Measurements from ENCODE around the gene HOOK2. TPM values are rescaled to one million over a fixed set of nuclear protein-coding genes. Genes with fewer than 3 reads are reported as not detected.

The HOOK2 gene
- total and polyA plus RNA-seq, 2 of the 13 experiments (the other 11 are each of a cell fraction or from before 2014, with no cell fraction given) = 9.2 to 12.9 TPM

- DNase-seq (ENCODE audit: low spot score) (no peak), ATAC-seq (no peak), FAIRE-seq (no peak)
- Histone ChIP-seq H2AFZ (ENCODE audit: low read length) (no peak overlapping the region), H3K27me3 (ENCODE audit: control insufficient read depth in 1 of 2, insufficient read depth in 2 of 2, low read length in 2 of 2) (no peaks in the 10 kb centered on the region), H3K27ac (ENCODE audit: extremely low read length, insufficient read depth, low read length) (no peak overlapping the region), H3K9me3 (ENCODE audit: low read length) (no peaks in the 10 kb centered on the region), H3K4me1 (ENCODE audit: insufficient read depth, low read length) (peaks cover 7% of the 10 kb centered on the region), H3K79me2 (ENCODE audit: insufficient read depth, low read length) (no peaks in the 10 kb centered on the region), H3K36me3 (replicated peaks in 1 of 2; ENCODE audit: control insufficient read depth in 1 of 2, insufficient read depth in 2 of 2, low read length in 2 of 2) (no peaks in the 10 kb centered on the region), H3K4me2 (ENCODE audit: low read depth, low read length) (no peak overlapping the region), H4K20me1 (ENCODE audit: insufficient read depth, low read length) (no peaks in the 10 kb centered on the region), H3K4me3 (replicated peaks in 1 of 3; ENCODE audit: insufficient read depth in 1 of 3, low read depth in 2 of 3, low read length in 3 of 3) (no peak overlapping the region), H3K9ac (ENCODE audit: insufficient read depth, low read depth, low read length) (no peak overlapping the region)
- BruUV-seq (replicated peaks) = no TSS peak
- ChIA-PET POLR2A (no interaction called here), CTCF (ENCODE audit: low intra/inter-chr PET ratio, low total read pairs) (no interaction called here)
- intact Hi-C loops (cut with micrococcal nuclease; ENCODE audit: unreplicated experiment) = no loop called here
- WGBS (ENCODE audit: low lambda C conversion rate) = 95% methylated on average over 37 of the region's 37 CpGs
- in situ Hi-C loops (cut with HindIII; ENCODE audit: extremely low pct_ligation_motif_present, low pct_unique_long_range_greater_than_20kb) = loop anchor here (5.0 kb wide), 2 partner anchors 33 to 68 kb away; partner anchors contain the start of genes MAST1, PRDX2 and THSD8
- TF ChIP-seq ZNF660 (CRISPR knock-in tag; IDR thresholded peaks at IDR 0.05; ENCODE audit: borderline replicate concordance, low read depth) (no peak), ETV6 (CRISPR knock-in tag; conservative IDR thresholded peaks at IDR 0.05) (no peak), HNF1A (IDR thresholded peaks at IDR 0.05; ENCODE audit: low read depth) (no peak), HNF1A (CRISPR knock-in tag; IDR thresholded peaks at IDR 0.05; ENCODE audit: borderline replicate concordance) (no peak), MYPOP (CRISPR knock-in tag; IDR thresholded peaks at IDR 0.05) (no peak), ZNF207 (IDR thresholded peaks at IDR 0.05; ENCODE audit: borderline replicate concordance) (no peak), SOX13 (IDR thresholded peaks at IDR 0.05) (no peak), SOX13 (CRISPR knock-in tag; conservative IDR thresholded peaks at IDR 0.05 in 1 of 2, IDR thresholded peaks at IDR 0.05 in 1 of 2) (no peak), TCF7L2 (IDR thresholded peaks at IDR 0.05; ENCODE audit: low read depth, low read length) (no peak), IRX3 (CRISPR knock-in tag; IDR thresholded peaks at IDR 0.05; ENCODE audit: borderline replicate concordance, low read depth) (no peak), ZFAT (CRISPR knock-in tag; conservative IDR thresholded peaks at IDR 0.05) (no peak), ZNF564 (CRISPR knock-in tag; IDR thresholded peaks at IDR 0.05) (no peak)
Measured at GRCh38 chr19:12769689-12770088, 5.7 kb downstream of the HOOK2 start.

All from HepG2 (cell line).